K562 (cell line): Measurements from ENCODE around the gene RUVBL1. TPM values are rescaled to one million over a fixed set of nuclear protein-coding genes. Genes with fewer than 3 reads are reported as not detected.

Experiments used
- ATAC-seq: fragments of 200-7000 bp; cut with Tn5 transposase; 3 replicates; pipeline ENCODE4 v1.9.1; 2020; ENCODE audit warnings: moderate library complexity
- BruUV-seq: library from RNA; stranded (reverse); fragments of 400-500 nt; replicated peaks from 2 replicates; lab custom pipeline; 2021; lab: Mats Ljungman, UMichigan
- CTCF ChIA-PET: fragments of 300-600 bp; formaldehyde crosslinking; extraction: SDS; loops from one replicate; lab custom pipeline; 2021; ENCODE audit warnings: low intra/inter-chr PET ratio; lab: Yijun Ruan, JAX
- POLR2A ChIA-PET: fragments of 300-600, 350-650 bp; sonication (Branson Sonifier 250); formaldehyde crosslinking; extraction: SDS; loops from one replicate; lab custom pipeline; 2021; ENCODE audit warnings: antibody characterized with exemption, inconsistent platforms; lab: Yijun Ruan, JAX
- DNase-seq, 4 experiments: peaks; one replicate each; pipeline versions ENCODE4 v3.0.0 to v3.0.0-alpha.2; 2011 to 2018; ENCODE audit warnings: low spot score in 3 of 4, mixed read lengths in 3 of 4; ENCODE audit errors: extremely low read depth in 1 of 4
- FAIRE-seq: peaks from 2 replicates; lab custom pipeline; 2011; peaks lifted over from hg19 to GRCh38; lab: Jason Lieb, UNC
- H2AFZ ChIP-seq: 2 replicates; pipeline ENCODE4 v1.6.0; 2011; ENCODE audit warnings: low read depth, low read length, control low read depth, inconsistent platforms
- H3K27ac ChIP-seq: fragments of 200-600 bp; 3 replicates; pipeline ENCODE4 v1.8.0; 2011; ENCODE audit warnings: low read depth, mild to moderate bottlenecking, control low read depth, inconsistent platforms, low read length, moderate library complexity, mixed read lengths; ENCODE audit errors: extremely low read depth
- H3K27me3 ChIP-seq, 2 experiments: fragments of 300-600 bp in 1 of 2; 2 replicates in 1 of 2; 3 replicates in 1 of 2; pipeline versions ENCODE4 v1.6.0 to v1.8.0; 2011; ENCODE audit warnings: inconsistent platforms in 2 of 2, low read length in 2 of 2, mild to moderate bottlenecking in 1 of 2, mixed read lengths in 1 of 2, moderate library complexity in 1 of 2; ENCODE audit not compliant: control insufficient read depth in 2 of 2, insufficient read depth in 2 of 2
- H3K36me3 ChIP-seq: fragments of 300-600 bp; 3 replicates; pipeline ENCODE4 v1.8.0; 2011; ENCODE audit warnings: mild to moderate bottlenecking, low read length, inconsistent platforms; ENCODE audit not compliant: control insufficient read depth, insufficient read depth
- H3K4me1 ChIP-seq, 2 experiments: fragments of 200-600 bp in 1 of 2; replicated peaks in 1 of 2; 2 replicates in 1 of 2; 3 replicates in 1 of 2; pipeline versions ENCODE4 v1.5.1 to v1.8.0; 2011; ENCODE audit warnings: inconsistent platforms in 2 of 2, low read length in 2 of 2, mild to moderate bottlenecking in 1 of 2, mixed read lengths in 1 of 2, moderate library complexity in 1 of 2; ENCODE audit not compliant: control insufficient read depth in 2 of 2, insufficient read depth in 2 of 2
- H3K4me2 ChIP-seq: 2 replicates; pipeline ENCODE4 v1.6.1; 2011; ENCODE audit warnings: low read length, control low read depth, inconsistent platforms, mixed read lengths; ENCODE audit not compliant: insufficient read depth
- H3K4me3 ChIP-seq: fragments of 200-600 bp; sonication (generic), shearing (Covaris generic); 2 replicates; pipeline ENCODE4 v1.5.1; 2016; ENCODE audit warnings: control low read depth, inconsistent platforms
- H3K79me2 ChIP-seq: fragments of 200-600 bp; 3 replicates; pipeline ENCODE4 v1.8.0; 2011; ENCODE audit warnings: low read length, inconsistent platforms; ENCODE audit not compliant: control insufficient read depth, insufficient read depth
- H3K9ac ChIP-seq, 2 experiments: 2 replicates each; pipeline versions ENCODE4 v1.6.0 to v1.6.1; 2011; ENCODE audit warnings: low read depth in 2 of 2, low read length in 2 of 2, control low read depth in 1 of 2, inconsistent platforms in 1 of 2, mild to moderate bottlenecking in 1 of 2, mixed read lengths in 1 of 2; ENCODE audit not compliant: insufficient read depth in 1 of 2
- H3K9me1 ChIP-seq: one replicate; pipeline ENCODE4 v1.6.0; 2011; ENCODE audit warnings: inconsistent platforms, mild to moderate bottlenecking, low read length, moderate library complexity; ENCODE audit not compliant: control insufficient read depth, insufficient read depth
- H3K9me3 ChIP-seq: replicated peaks from 2 replicates; pipeline ENCODE4 v1.5.1; 2011; ENCODE audit warnings: low read depth, low read length, inconsistent platforms; ENCODE audit not compliant: control insufficient read depth, insufficient read depth
- H4K20me1 ChIP-seq: replicated peaks from 2 replicates; pipeline ENCODE4 v1.6.1; 2011; ENCODE audit warnings: low read length, inconsistent platforms, mixed read lengths; ENCODE audit not compliant: control insufficient read depth, insufficient read depth
- ARID3B ChIP-seq: fragments of 250-450 bp; sonication (Bioruptor Pico); IDR thresholded peaks from 2 replicates; pipeline ENCODE4 v1.4.0; 2020; ENCODE audit warnings: borderline replicate concordance
- BCLAF1 ChIP-seq, 2 experiments: fragments of 450-650 bp in 1 of 2; IDR thresholded peaks; 2 replicates each; pipeline ENCODE4 v1.6.1; 2011 to 2017; ENCODE audit warnings: low read depth in 2 of 2, antibody characterized with exemption in 1 of 2, borderline replicate concordance in 1 of 2, low read length in 1 of 2, mild to moderate bottlenecking in 1 of 2, mixed read lengths in 1 of 2; ENCODE audit not compliant: control insufficient read depth in 1 of 2
- GTF2A2 ChIP-seq: IDR thresholded peaks from 2 replicates; pipeline ENCODE4 v1.6.1; 2016; ENCODE audit warnings: mild to moderate bottlenecking, missing genetic modification characterization, missing compliant biosample characterization
- HDGF ChIP-seq: fragments of 450-650 bp; IDR thresholded peaks from 2 replicates; pipeline ENCODE4 v1.6.1; 2016
- RBFOX2 ChIP-seq: fragments of 200-400 bp; formaldehyde crosslinking; IDR thresholded peaks from 2 replicates; pipeline ENCODE4 v1.6.1; 2017; ENCODE audit warnings: low read depth, mild to moderate bottlenecking, low read length, moderate library complexity
- SMAD2 ChIP-seq: fragments of 150-350 bp; IDR thresholded peaks from 2 replicates; pipeline ENCODE4 v1.6.1; 2014; ENCODE audit warnings: low read depth, mild to moderate bottlenecking, low read length
- STAT5A ChIP-seq: IDR thresholded peaks from 2 replicates; pipeline ENCODE4 v1.6.1; 2012; ENCODE audit warnings: low read length, inconsistent platforms, borderline replicate concordance
- XRCC4 ChIP-seq: IDR thresholded peaks from one replicate; pipeline ENCODE4 v1.6.1; 2011; ENCODE audit not compliant: insufficient read depth, insufficient read length; ENCODE audit errors: extremely low read depth
- ZBTB26 ChIP-seq: fragments of 450-650 bp; formaldehyde crosslinking; IDR thresholded peaks from 2 replicates; pipeline ENCODE4 v1.4.0; 2022; ENCODE audit warnings: missing genetic modification characterization
- ZBTB33 ChIP-seq: sonication (generic); formaldehyde crosslinking; IDR thresholded peaks from 2 replicates; pipeline ENCODE4 v1.8.1; 2023; ENCODE audit warnings: mild to moderate bottlenecking, missing genetic modification reagents
- ZNF398 ChIP-seq: fragments of 250-450 bp; sonication (Bioruptor Pico); IDR thresholded peaks from 2 replicates; pipeline ENCODE4 v1.8.0; 2021; ENCODE audit warnings: moderate library complexity, mild to moderate bottlenecking, inconsistent platforms
- ZNF584 ChIP-seq: fragments of 200-800 bp; sonication (Bioruptor generic); IDR thresholded peaks from 2 replicates; pipeline ENCODE4 v1.6.1; 2016; ENCODE audit warnings: low read depth, mild to moderate bottlenecking, missing genetic modification characterization, missing compliant biosample characterization
- WGBS: fragments of 100-300 bp; shearing (Covaris generic); methylation state at CpG from one replicate; pipeline ENCODE4 v1.1.6; 2016; ENCODE audit warnings: low coverage, mixed read lengths; ENCODE audit not compliant: insufficient coverage; ENCODE audit errors: missing lambda C conversion rate; 5-methylcytosine and 5-hydroxymethylcytosine counted together
- in situ Hi-C: fragments of 300-500 bp; cut with MboI; formaldehyde crosslinking; loops from 4 replicates; pipeline ENCODE4 v1.15.0; 2018; ENCODE audit warnings: inconsistent platforms, mixed read lengths
- intact Hi-C: fragments of 100-400 bp; cut with micrococcal nuclease; formaldehyde crosslinking; loops from 2 replicates; pipeline ENCODE4 v1.14.2; 2022
- polyA plus RNA-seq, 8 experiments: library from polyadenylated mRNA; depleted of rRNA in 4 of 8; stranded (reverse) in 5 of 8; unstranded in 3 of 8; fragments of >200 nt; fragmentation: Nextera tagmentation in 2 of 8; fragmentation: Illumina TruSeq in 1 of 8; extraction: Ambion mirVana in 2 of 8; extraction: Trizol in 1 of 8; gene quantifications; 2 replicates each; pipeline versions ENCODE4 v1.2.1 to v1.2.3, GENCODE V29; 2011 to 2014; ENCODE audit warnings: inconsistent platforms in 1 of 8, missing spikeins in 1 of 8
- total RNA-seq, 7 experiments: library from RNA; depleted of rRNA in 6 of 7; stranded (reverse); fragments of >200 nt in 6 of 7; fragmentation: Illumina TruSeq in 2 of 7; extraction: Trizol in 2 of 7; gene quantifications; 2 replicates each; pipeline versions ENCODE4 v1.2.1 to v1.2.3, GENCODE V29; 2011 to 2021; ENCODE audit warnings: low replicate concordance in 1 of 7

The RUVBL1 gene
- total and polyA plus RNA-seq, 9 of the 15 experiments (the other 6 are each of a cell fraction or from before 2014, with no cell fraction given), result 20.7 to 147 (median 113) TPM

GRCh38 chr3:128089135-128089534, 34.5 kb downstream of the RUVBL1 start:
- POLR2A ChIA-PET, result interaction anchor here (0.6 to 0.7 kb wide), 2 partner anchors 9 to 20 kb away, joined by 3 to 4 read pairs; no protein-coding TSS in a partner anchor
- in situ Hi-C loops, result no loop called here
- CTCF ChIA-PET, result no interaction called here
- TF ChIP-seq XRCC4 (no peak), STAT5A (no peak), ZNF584 (CRISPR knock-in tag) (no peak), RBFOX2 (no peak), ARID3B (CRISPR knock-in tag) (no peak), HDGF (no peak), ZBTB33 (CRISPR knock-in tag) (no peak), ZNF398 (CRISPR knock-in tag) (no peak), ZBTB26 (CRISPR knock-in tag) (no peak), SMAD2 (no peak), BCLAF1 (IDR thresholded peaks at IDR 0.05; ENCODE audit: borderline replicate concordance in 1 of 2, control insufficient read depth in 1 of 2, low read depth in 2 of 2, low read length in 1 of 2) (no peak), GTF2A2 (tag) (no peak)

More at GRCh38 chr3:128089135-128089534, 34.5 kb downstream of the RUVBL1 start:
- H3K4me3 ChIP-seq, result no peak overlapping the region
- no peak overlapping the region for H3K9ac ChIP-seq
- FAIRE-seq, result no peak
- H3K4me2 ChIP-seq, result no peak overlapping the region
- H3K79me2 ChIP-seq, result peaks cover 27% of the 10 kb centered on the region; the same call in 2 of the 3 replicates
- no peak overlapping the region for H3K27ac ChIP-seq
- no peak for DNase-seq
- no peaks in the 10 kb centered on the region; a peak in 1 of 5 replicates for H3K4me1 ChIP-seq
- H3K9me1 ChIP-seq, result no peaks in the 10 kb centered on the region
- no peak overlapping the region for H2AFZ ChIP-seq
- H3K9me3 ChIP-seq, result no peaks in the 10 kb centered on the region
- no CpG with 5 or more reads among the region's 1 CpG for WGBS
- no TSS peak for BruUV-seq
- no peak for ATAC-seq
- H3K27me3 ChIP-seq, result no peaks in the 10 kb centered on the region
- H3K36me3 ChIP-seq, result peaks cover 78% of the 10 kb centered on the region
- H4K20me1 ChIP-seq, result no peaks in the 10 kb centered on the region
- intact Hi-C loops, result no loop called here
